HuH-7.5 (cell line): ENCODE results near the gene KCTD11.
"Not testable (repeated sequence)": the region's sequence is repeated elsewhere in the genome, so short reads cannot be mapped to it uniquely, and the experiment has no call there.

ENCODE experiments used
- DNase-seq: peaks from one replicate; pipeline ENCODE4 v3.0.0; 2011; ENCODE audit warnings: low spot score

KCTD11 gene

GRCh38 chr17:7322520-7323194 is 29.3 kb upstream of the KCTD11 start:
- DNase-seq = no peak

- DNase-seq = peak; percentile 80
Measured at GRCh38 chr17:7323731-7324437, 28.1 kb upstream of the KCTD11 start.

GRCh38 chr17:7324438-7324779 is 27.6 kb upstream of the KCTD11 start:
- DNase-seq = no peak

GRCh38 chr17:7325031-7325528 is 26.9 kb upstream of the KCTD11 start:
- no peak for DNase-seq

- DNase-seq = no peak
Measured at GRCh38 chr17:7326186-7326585, 25.8 kb upstream of the KCTD11 start.

- DNase-seq = no peak
Measured at GRCh38 chr17:7327056-7327455, 24.9 kb upstream of the KCTD11 start.

- no peak for DNase-seq
Measured at GRCh38 chr17:7327501-7327900, 24.5 kb upstream of the KCTD11 start.

GRCh38 chr17:7328009-7328408 is 24.0 kb upstream of the KCTD11 start:
- no peak for DNase-seq

- no peak for DNase-seq
Measured at GRCh38 chr17:7328840-7329373, 23.1 kb upstream of the KCTD11 start, which contains the start of gene NEURL4. Gene NEURL4, minus strand, starts transcription at chr17:7329335. Its CDS starts 23 bp downstream, at chr17:7329312.

GRCh38 chr17:7329374-7329996 is 22.5 kb upstream of the KCTD11 start:
- peak; percentile 98 for DNase-seq

GRCh38 chr17:7329997-7330637 is 21.8 kb upstream of the KCTD11 start:
- peak; percentile 93 for DNase-seq

GRCh38 chr17:7330638-7331015 is 21.3 kb upstream of the KCTD11 start:
- DNase-seq = no peak

- DNase-seq = no peak
Measured at GRCh38 chr17:7332111-7332510, 19.9 kb upstream of the KCTD11 start.

GRCh38 chr17:7332600-7333069 is 19.3 kb upstream of the KCTD11 start:
- not testable (repeated sequence) for DNase-seq

- DNase-seq = no peak
Measured at GRCh38 chr17:7334938-7335538, 16.9 kb upstream of the KCTD11 start.

- DNase-seq = not testable (repeated sequence)
Measured at GRCh38 chr17:7335765-7336164, 16.2 kb upstream of the KCTD11 start.

- DNase-seq = no peak
Measured at GRCh38 chr17:7336240-7337175, 15.5 kb upstream of the KCTD11 start, which contains the start of gene ACAP1. Gene ACAP1, plus strand, starts transcription at chr17:7336529. Its CDS starts 206 bp downstream, at chr17:7336735.

GRCh38 chr17:7337600-7337999 is 14.4 kb upstream of the KCTD11 start:
- not testable (repeated sequence) for DNase-seq

GRCh38 chr17:7340179-7340578 is 11.8 kb upstream of the KCTD11 start:
- no peak for DNase-seq

GRCh38 chr17:7341842-7342241 is 10.1 kb upstream of the KCTD11 start:
- DNase-seq = no peak
